Body of pancreas (tissue), 4 donors: Measurements from ENCODE around the gene DNAJB2. TPM values are rescaled to one million over a fixed set of nuclear protein-coding genes. Genes with fewer than 3 reads are reported as not detected.
A peak's percentile ranks its signal among the peaks of the same experiment; 100 is the strongest.

Experiments used
- ATAC-seq: fragments of 150-250 bp; one replicate; pipeline ENCODE4 v1.9.1; 2016
- DNase-seq, 4 donors: peaks; one replicate each; pipeline ENCODE4 v3.0.0-alpha.2; 2019
- H3K27ac ChIP-seq, 4 donors: fragments of 200-600 bp; sonication (generic); 1 replicate in 3 of 4; 2 replicates in 1 of 4; pipeline versions ENCODE4 v1.5.1 to v1.6.1; 2016 to 2019; ENCODE audit warnings: mild to moderate bottlenecking in 1 of 4, mixed read lengths in 1 of 4, moderate library complexity in 1 of 4
- H3K27me3 ChIP-seq, 2 donors: fragments of 200-600 bp; sonication (generic); one replicate each; pipeline ENCODE4 v1.6.0; 2016; ENCODE audit warnings: mild to moderate bottlenecking in 1 of 2
- H3K36me3 ChIP-seq, 2 donors: fragments of 200-600 bp; sonication (generic); replicated peaks in 1 of 2; 2 replicates each; pipeline ENCODE4 v1.5.1; 2016; ENCODE audit warnings: low read depth in 2 of 2; ENCODE audit not compliant: insufficient read depth in 1 of 2
- H3K4me1 ChIP-seq: fragments of 200-600 bp; sonication (generic); one replicate; pipeline ENCODE4 v1.6.0; 2016
- H3K4me3 ChIP-seq, 2 donors: fragments of 200-600 bp; sonication (generic); 1 replicate in 1 of 2; 2 replicates in 1 of 2; pipeline ENCODE4 v1.5.1; 2016 to 2019
- H3K9me3 ChIP-seq, 3 donors: fragments of 200-600 bp; sonication (generic); 1 replicate in 2 of 3; 2 replicates in 1 of 3; pipeline ENCODE4 v1.5.1; 2016
- CTCF ChIP-seq, 7 experiments: fragments of 450-650 bp in 4 of 7; fragments of 200-600 bp in 3 of 7; sonication (generic) in 3 of 7; IDR thresholded peaks; one replicate each; pipeline ENCODE4 v1.5.1; 2016 to 2019; ENCODE audit warnings: antibody characterized with exemption in 7 of 7
- POLR2A ChIP-seq, 3 donors: fragments of 450-650 bp; IDR thresholded peaks; one replicate each; pipeline ENCODE4 v1.6.1; 2016; ENCODE audit warnings: antibody characterized with exemption in 3 of 3, mild to moderate bottlenecking in 2 of 3
- WGBS, 2 donors: methylation state at CpG; one replicate each; pipeline ENCODE4 v1.1.5; 2017; 5-methylcytosine and 5-hydroxymethylcytosine counted together
- intact Hi-C: fragments of 100-400 bp; cut with DNase I; formaldehyde crosslinking; loops from one replicate; pipeline ENCODE4 v1.15.1; 2023
- total RNA-seq, 2 donors: library from RNA; depleted of rRNA; stranded (reverse); fragments of >200 nt; gene quantifications; one replicate each; pipeline ENCODE4 v1.1.0, GENCODE V29; 2016

The DNAJB2 gene
- total RNA-seq, 2 donors from 2014 or later, result 60.3 to 68.0 TPM

GRCh38 chr2:219251656-219252055 is 27.5 kb upstream of the DNAJB2 start:
- H3K9me3 ChIP-seq, result no peaks in the 10 kb centered on the region
- no peaks in the 10 kb centered on the region for H3K27me3 ChIP-seq
- H3K36me3 ChIP-seq, result peaks cover 0 to 2% of the 10 kb centered on the region in 2 donors
- no peak for ATAC-seq
- peaks cover 76% of the 10 kb centered on the region for H3K4me1 ChIP-seq
- TF ChIP-seq CTCF (IDR thresholded peaks at IDR 0.05) (no peak), POLR2A (IDR thresholded peaks at IDR 0.05) (no peak)
- intact Hi-C loops, result no loop called here
- H3K4me3 ChIP-seq, result no peak overlapping the region
- DNase-seq, result no peak
- peak overlapping the region; percentile 77 to 96 (median 86) for H3K27ac ChIP-seq
- 88 to 89% methylated on average over 6 of the region's 6 CpGs for WGBS, 2 donors

DNA sequence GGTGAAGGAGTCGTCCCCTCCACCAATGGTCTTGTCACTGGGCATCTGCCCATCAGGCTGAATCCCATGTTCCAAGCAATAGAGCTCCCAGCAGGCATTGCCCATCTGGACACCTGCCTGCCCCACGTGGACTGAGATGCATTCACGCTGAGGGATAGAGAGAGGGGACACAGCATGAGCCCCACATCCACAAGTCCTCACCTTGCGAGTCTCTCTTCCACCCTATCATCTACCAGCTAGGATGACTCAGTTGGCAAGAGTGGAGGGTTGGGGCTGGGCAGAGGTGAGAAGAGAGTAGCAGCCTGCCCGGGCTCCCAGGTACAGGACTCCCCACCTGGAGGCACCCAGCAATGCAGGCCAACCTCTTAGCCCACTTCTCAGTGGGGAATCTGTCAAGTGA is 27.1 kb upstream of the DNAJB2 start:
- TF ChIP-seq POLR2A (IDR thresholded peaks at IDR 0.05) (no peak), CTCF (IDR thresholded peaks at IDR 0.05) (no peak)
- peaks cover 72% of the 10 kb centered on the region for H3K4me1 ChIP-seq
- DNase-seq (peak in 2 of 4 donors; percentile 30 to 69), ATAC-seq (no peak)
- intact Hi-C loops, result no loop called here
- no peaks in the 10 kb centered on the region for H3K27me3 ChIP-seq
- H3K36me3 ChIP-seq, result peaks cover 0 to 2% of the 10 kb centered on the region in 2 donors
- WGBS, 2 donors, result 50 to 65% methylated on average over 4 to 5 of the region's 5 CpGs
- no peak overlapping the region for H3K4me3 ChIP-seq
- H3K27ac ChIP-seq, result peak overlapping the region; percentile 77 to 96 (median 86)
- no peaks in the 10 kb centered on the region for H3K9me3 ChIP-seq

GRCh38 chr2:219252570-219252899 is 26.6 kb upstream of the DNAJB2 start:
- TF ChIP-seq CTCF (IDR thresholded peaks at IDR 0.05) (no peak), POLR2A (IDR thresholded peaks at IDR 0.05) (no peak)
- H3K9me3 ChIP-seq, result no peaks in the 10 kb centered on the region
- no peaks in the 10 kb centered on the region for H3K27me3 ChIP-seq
- H3K4me1 ChIP-seq, result peaks cover 68% of the 10 kb centered on the region
- 12 to 18% methylated on average over 9 of the region's 9 CpGs for WGBS, 2 donors
- H3K36me3 ChIP-seq, result peaks cover 0 to 2% of the 10 kb centered on the region in 2 donors
- intact Hi-C loops, result no loop called here
- ATAC-seq, result no peak
- H3K27ac ChIP-seq, result peak overlapping the region; percentile 77 to 96 (median 86)
- peak overlapping the region; percentile 17 to 67 for H3K4me3 ChIP-seq
- DNase-seq, result peak in 1 of 4 donors; percentile 35

DNA sequence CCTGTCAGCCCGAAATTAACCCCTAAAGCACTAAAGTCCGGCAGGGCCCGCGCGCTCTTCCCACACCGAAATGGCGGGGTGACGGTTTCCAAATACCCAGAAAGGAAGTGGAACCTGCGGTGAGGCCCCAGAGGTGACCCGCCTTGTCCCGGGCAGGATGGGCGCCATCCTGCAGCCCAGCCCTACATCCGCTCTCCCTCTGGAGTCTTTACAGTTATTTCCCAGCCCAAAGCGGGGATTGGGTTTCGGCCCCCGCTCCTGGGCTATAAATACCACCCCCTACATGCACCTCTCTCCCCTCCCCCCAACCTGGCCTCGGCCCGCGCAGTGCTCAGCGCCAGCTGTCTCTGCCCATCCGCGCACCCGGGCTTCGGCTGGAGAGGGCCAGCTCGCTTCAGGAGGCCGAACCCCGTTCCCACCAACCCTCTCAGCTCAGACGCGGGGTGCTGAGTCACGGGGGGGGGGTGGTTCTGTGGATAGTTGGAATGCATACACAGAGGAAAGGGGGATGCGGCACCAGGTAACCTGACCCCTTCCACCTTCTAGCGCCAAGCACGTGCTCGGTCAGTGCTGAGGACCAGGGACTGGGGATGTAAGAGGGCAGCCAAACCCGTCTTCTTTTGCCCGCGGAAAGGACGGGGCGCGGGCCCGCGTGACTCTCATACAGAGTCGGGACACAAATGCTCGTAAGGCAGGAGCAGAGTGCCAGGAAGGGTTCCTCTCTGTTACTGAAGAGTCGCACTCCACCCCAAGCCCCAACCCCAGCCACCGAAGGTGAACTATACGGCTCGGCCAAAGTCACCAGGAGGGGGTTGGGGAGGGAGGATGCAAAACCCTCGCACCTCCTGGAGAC is 26.0 kb upstream of the DNAJB2 start, which contains the start of gene TUBA4B:
TSS of gene TUBA4B (plus strand) at position 344 of the 853 bp plus-strand sequence. CDS start at position 509, 165 bp downstream.
- no peaks in the 10 kb centered on the region for H3K27me3 ChIP-seq
- peak within 1 kb of the TSS; percentile 77 to 96 (median 86) for H3K27ac ChIP-seq
- DNase-seq (peak; percentile 48 to 59 (median 52)), ATAC-seq (peak; percentile 2)
- no peak for TF ChIP-seq CTCF (IDR thresholded peaks at IDR 0.05)
- no peak for TF ChIP-seq POLR2A (IDR thresholded peaks at IDR 0.05)
- peaks cover 0 to 2% of the 10 kb centered on the region in 2 donors for H3K36me3 ChIP-seq
- H3K4me3 ChIP-seq, result peak within 1 kb of the TSS; percentile 20 to 67
- H3K9me3 ChIP-seq, result no peaks in the 10 kb centered on the region
- WGBS, 2 donors, result 2 to 5% methylated on average over 25 to 49 of the region's 49 CpGs
- intact Hi-C loops, result no loop called here
- H3K4me1 ChIP-seq, result peaks cover 62% of the 10 kb centered on the region
